PC-9 (cell line): ENCODE measurements around the gene PRC1. TPM values are rescaled to one million over a fixed set of nuclear protein-coding genes. Genes with fewer than 3 reads are reported as not detected.

Experiments used
- BruUV-seq: library from RNA; stranded (reverse); fragments of 400-500 nt; replicated peaks from 2 replicates; lab custom pipeline; 2021; lab: Mats Ljungman, UMichigan
- CTCF ChIA-PET: fragments of 300-600 bp; sonication (Branson Sonifier 250); formaldehyde crosslinking; loops from one replicate; lab custom pipeline; 2022; ENCODE audit warnings: antibody characterized with exemption; lab: Charles Lee
- POLR2A ChIA-PET: fragments of 300-600 bp; sonication (Branson Sonifier 250); formaldehyde crosslinking; loops from one replicate; lab custom pipeline; 2022; ENCODE audit warnings: antibody characterized with exemption; ENCODE audit not compliant: unreplicated experiment; lab: Charles Lee
- DNase-seq, 2 experiments: peaks; one replicate each; pipeline versions ENCODE4 v3.0.0 to v3.0.0-alpha.2; 2015 to 2022; ENCODE audit warnings: mixed read lengths in 1 of 2
- H2AFZ ChIP-seq: fragments of 200-600 bp; sonication (generic); 2 replicates; pipeline ENCODE4 v1.8.1; 2017; ENCODE audit warnings: antibody characterized with exemption
- H3F3A ChIP-seq: fragments of 200-600 bp; sonication (generic); 2 replicates; pipeline ENCODE4 v1.8.1; 2017; ENCODE audit warnings: antibody characterized with exemption, mild to moderate bottlenecking, low read depth; ENCODE audit not compliant: insufficient read depth
- H3K27ac ChIP-seq: fragments of 200-600 bp; sonication (generic); 2 replicates; pipeline ENCODE4 v1.6.1; 2016; ENCODE audit warnings: mixed run types
- H3K27me3 ChIP-seq: fragments of 200-600 bp; sonication (generic); 2 replicates; pipeline ENCODE4 v1.6.1; 2016; ENCODE audit warnings: low read depth, mixed run types; ENCODE audit not compliant: insufficient read depth
- H3K36me3 ChIP-seq: fragments of 200-600 bp; sonication (generic); 2 replicates; pipeline ENCODE4 v1.6.1; 2016; ENCODE audit warnings: low read depth, mixed run types
- H3K4me1 ChIP-seq: fragments of 200-600 bp; sonication (generic); replicated peaks from 2 replicates; pipeline ENCODE4 v1.6.1; 2016; ENCODE audit warnings: mixed run types; ENCODE audit not compliant: insufficient read depth
- H3K4me2 ChIP-seq: fragments of 200-600 bp; sonication (generic); 2 replicates; pipeline ENCODE4 v1.6.1; 2017; ENCODE audit warnings: mixed run types
- H3K4me3 ChIP-seq: fragments of 200-600 bp; sonication (generic); 2 replicates; pipeline ENCODE4 v1.6.1; 2016; ENCODE audit warnings: mixed run types
- H3K79me2 ChIP-seq: fragments of 200-600 bp; sonication (generic); 2 replicates; pipeline ENCODE4 v1.6.1; 2017; ENCODE audit warnings: low read depth, mixed run types
- H3K9me2 ChIP-seq: fragments of 200-600 bp; sonication (generic); 2 replicates; pipeline ENCODE4 v1.8.1; 2017; ENCODE audit warnings: mild to moderate bottlenecking; ENCODE audit not compliant: insufficient read depth
- H3K9me3 ChIP-seq: fragments of 200-600 bp; sonication (generic); 2 replicates; pipeline ENCODE4 v1.8.1; 2016; ENCODE audit warnings: low read depth; ENCODE audit not compliant: insufficient read depth
- H4K20me1 ChIP-seq: fragments of 200-600 bp; sonication (generic); 2 replicates; pipeline ENCODE4 v1.8.1; 2017; ENCODE audit not compliant: insufficient read depth
- EZH2 ChIP-seq: fragments of 200-600 bp; sonication (generic); IDR thresholded peaks from 2 replicates; pipeline ENCODE4 v1.8.0; 2017; ENCODE audit warnings: antibody characterized with exemption, low read depth
- intact Hi-C: fragments of 100-400 bp; cut with micrococcal nuclease; formaldehyde crosslinking; loops from one replicate; pipeline ENCODE4 v1.10.0; 2022; ENCODE audit not compliant: unreplicated experiment
- total RNA-seq: library from RNA; stranded (reverse); gene quantifications from 2 replicates; pipeline ENCODE4 v1.2.3, GENCODE V29; 2021
- TF ChIP-seq, protein P1 (sequence below): fragments of 200-600 bp; sonication (generic); conservative IDR thresholded peaks from 2 replicates; pipeline ENCODE4 v1.6.1; 2017; ENCODE audit warnings: mixed run types, antibody characterized with exemption, mild to moderate bottlenecking, moderate library complexity

The PRC1 gene
- total RNA-seq, 1 experiment from 2014 or later: 145 TPM

DNA sequence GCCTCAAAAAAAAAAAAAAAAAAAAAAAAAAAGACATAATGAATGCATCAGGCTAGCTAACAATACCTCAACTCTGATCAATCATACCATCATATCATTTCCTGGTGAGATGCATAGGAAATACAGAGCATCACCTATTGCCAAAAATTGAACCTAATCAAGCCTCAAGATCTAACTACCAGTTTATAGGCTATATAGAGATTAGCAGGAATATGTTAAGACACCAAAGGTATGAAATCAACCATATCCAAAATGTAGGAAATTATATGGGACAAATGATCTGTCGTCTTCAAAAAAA is 28.4 kb upstream of the PRC1 start:
- Histone ChIP-seq H3K4me1 (peaks cover 21% of the 10 kb centered on the region), H3K36me3 (no peaks in the 10 kb centered on the region), H3K9me3 (no peaks in the 10 kb centered on the region), H3K79me2 (peaks cover 30% of the 10 kb centered on the region), H3K4me2 (peak overlapping the region; percentile 96), H3K9me2 (no peaks in the 10 kb centered on the region), H3K4me3 (peak overlapping the region; percentile 90), H3K27ac (no peak overlapping the region), H4K20me1 (no peaks in the 10 kb centered on the region), H3K27me3 (no peaks in the 10 kb centered on the region), H2AFZ (peak overlapping the region; percentile 99), H3F3A (no peaks in the 10 kb centered on the region)
- DNase-seq: no peak
- POLR2A ChIA-PET: interaction anchor here (0.6 to 0.7 kb wide), 3 partner anchors 15 to 87 kb away, joined by 3 read pairs; no protein-coding TSS in a partner anchor
- CTCF ChIA-PET: interaction anchor here (0.9 to 1.2 kb wide), 2 partner anchors 91 to 375 kb away, joined by 3 to 4 read pairs; partner anchors contain the start of gene HDDC3
- intact Hi-C loops: no loop called here
- TF ChIP-seq, protein P1, sequence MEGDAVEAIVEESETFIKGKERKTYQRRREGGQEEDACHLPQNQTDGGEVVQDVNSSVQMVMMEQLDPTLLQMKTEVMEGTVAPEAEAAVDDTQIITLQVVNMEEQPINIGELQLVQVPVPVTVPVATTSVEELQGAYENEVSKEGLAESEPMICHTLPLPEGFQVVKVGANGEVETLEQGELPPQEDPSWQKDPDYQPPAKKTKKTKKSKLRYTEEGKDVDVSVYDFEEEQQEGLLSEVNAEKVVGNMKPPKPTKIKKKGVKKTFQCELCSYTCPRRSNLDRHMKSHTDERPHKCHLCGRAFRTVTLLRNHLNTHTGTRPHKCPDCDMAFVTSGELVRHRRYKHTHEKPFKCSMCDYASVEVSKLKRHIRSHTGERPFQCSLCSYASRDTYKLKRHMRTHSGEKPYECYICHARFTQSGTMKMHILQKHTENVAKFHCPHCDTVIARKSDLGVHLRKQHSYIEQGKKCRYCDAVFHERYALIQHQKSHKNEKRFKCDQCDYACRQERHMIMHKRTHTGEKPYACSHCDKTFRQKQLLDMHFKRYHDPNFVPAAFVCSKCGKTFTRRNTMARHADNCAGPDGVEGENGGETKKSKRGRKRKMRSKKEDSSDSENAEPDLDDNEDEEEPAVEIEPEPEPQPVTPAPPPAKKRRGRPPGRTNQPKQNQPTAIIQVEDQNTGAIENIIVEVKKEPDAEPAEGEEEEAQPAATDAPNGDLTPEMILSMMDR: no peak
- no peak for TF ChIP-seq EZH2
- BruUV-seq: no TSS peak

DNA sequence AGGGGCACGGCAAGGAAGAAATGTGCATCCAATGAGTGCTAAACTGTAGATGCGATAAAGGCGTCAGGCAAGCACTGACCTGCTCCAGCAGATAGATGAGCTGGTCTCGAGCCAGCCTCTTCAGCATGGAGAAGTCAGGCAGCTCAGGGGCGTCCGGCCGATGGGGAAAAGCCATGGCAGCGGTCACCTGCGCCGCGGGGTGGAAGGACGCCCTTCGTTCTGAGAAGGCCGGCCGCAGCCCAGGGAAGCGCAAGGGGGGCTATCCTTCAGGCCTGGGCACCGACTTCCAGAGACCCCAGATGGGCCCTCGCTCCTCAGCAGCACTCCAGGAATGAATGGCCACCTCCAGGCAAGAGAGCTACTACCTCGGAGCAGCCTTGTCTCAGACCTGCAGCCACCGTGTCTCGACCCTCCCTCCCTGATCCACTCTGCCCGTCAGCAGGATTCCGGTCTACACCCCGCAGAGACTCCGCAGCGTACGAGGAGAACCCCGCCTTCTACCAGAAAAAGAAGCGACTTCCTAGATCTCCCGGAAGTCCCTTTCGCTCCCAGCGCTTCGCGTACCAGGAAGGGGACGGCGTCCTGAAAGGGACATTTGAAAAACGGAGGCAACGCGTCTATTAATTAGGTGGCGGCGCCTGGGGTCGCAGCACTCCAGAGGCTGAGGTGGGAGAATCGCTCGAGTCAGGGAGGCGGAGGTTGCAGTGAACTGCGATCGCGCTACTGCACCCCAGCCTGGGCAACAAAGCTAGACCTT is 27.9 kb upstream of the PRC1 start, which contains the start of gene VPS33B:
TSS of gene VPS33B (minus strand) at position 520 of the 757 bp plus-strand sequence. CDS start at position 175, 345 bp downstream.
- TSS peak; percentile 79 for BruUV-seq
- peak within 1 kb of the TSS; percentile 96 for H3K4me2 ChIP-seq

DNA sequence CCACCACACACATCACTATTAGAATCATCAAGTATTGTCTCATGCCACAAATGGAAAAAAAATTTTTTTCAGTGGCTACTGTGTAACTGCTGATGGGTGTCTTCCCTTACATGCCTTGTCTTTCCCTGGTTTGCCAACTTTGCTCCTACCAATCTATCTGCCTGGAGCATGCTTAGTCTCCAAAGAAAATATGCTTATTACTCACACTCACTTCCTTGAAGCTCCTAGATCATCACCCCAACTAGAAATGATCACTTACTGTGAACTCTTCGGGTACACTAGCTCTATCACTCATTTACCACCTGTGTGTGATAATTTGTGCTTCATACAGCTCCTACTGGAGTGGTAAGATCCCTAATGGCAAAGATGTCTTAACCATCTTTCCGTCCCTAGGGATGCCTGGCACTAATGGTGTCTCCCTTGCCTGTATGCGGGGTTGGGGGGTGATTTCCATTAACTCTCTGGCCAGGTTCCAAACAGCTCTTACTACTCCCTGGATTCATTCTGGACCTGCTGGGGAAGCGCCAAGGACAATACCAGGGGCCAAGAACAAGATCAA is 27.3 kb upstream of the PRC1 start:
- H3K4me2 ChIP-seq: peak overlapping the region; percentile 96
- intact Hi-C loops: no loop called here
- ChIA-PET CTCF (interaction anchor here (0.6 to 1.2 kb wide), 3 partner anchors 11 to 89 kb away, joined by 4 to 5 read pairs (median 5); partner anchors contain the start of gene HDDC3), POLR2A (interaction anchor here (0.7 to 0.8 kb wide), 2 partner anchors 11 to 67 kb away, joined by 3 to 5 read pairs; partner anchors contain the start of gene RCCD1)
- BruUV-seq: no TSS peak
- peaks cover 21% of the 10 kb centered on the region for H3K4me1 ChIP-seq
- H3K9me2 ChIP-seq: no peaks in the 10 kb centered on the region
- peaks cover 30% of the 10 kb centered on the region for H3K79me2 ChIP-seq
- no peaks in the 10 kb centered on the region for H3K36me3 ChIP-seq
- H3F3A ChIP-seq: no peaks in the 10 kb centered on the region
- H4K20me1 ChIP-seq: no peaks in the 10 kb centered on the region
- H3K27me3 ChIP-seq: no peaks in the 10 kb centered on the region
- peak overlapping the region; percentile 90 for H3K4me3 ChIP-seq
- TF ChIP-seq, protein P1: no peak
- TF ChIP-seq EZH2: no peak
- H2AFZ ChIP-seq: peak overlapping the region; percentile 99
- no peak overlapping the region for H3K27ac ChIP-seq
- H3K9me3 ChIP-seq: no peaks in the 10 kb centered on the region
- no peak for DNase-seq

More for the DNA sequence above, 27.9 kb upstream of the PRC1 start, which contains the start of gene VPS33B:
- Histone ChIP-seq H3F3A (no peaks in the 10 kb centered on the region), H2AFZ (peak within 1 kb of the TSS; percentile 99), H3K4me3 (peak within 1 kb of the TSS; percentile 90), H3K79me2 (peaks cover 30% of the 10 kb centered on the region), H3K36me3 (no peaks in the 10 kb centered on the region), H3K9me3 (no peaks in the 10 kb centered on the region), H3K27ac (no peak within 1 kb of the TSS), H3K27me3 (no peaks in the 10 kb centered on the region), H4K20me1 (no peaks in the 10 kb centered on the region), H3K4me1 (peaks cover 21% of the 10 kb centered on the region), H3K9me2 (no peaks in the 10 kb centered on the region)
- no peak for TF ChIP-seq EZH2
- TF ChIP-seq, protein P1: no peak
- ChIA-PET CTCF (interaction anchor here (0.6 to 1.2 kb wide), 4 partner anchors 11 to 374 kb away, joined by 3 to 5 read pairs (median 4); partner anchors contain the start of gene HDDC3), POLR2A (interaction anchor here (0.6 to 0.8 kb wide), 5 partner anchors 12 to 87 kb away, joined by 3 to 5 read pairs (median 3); partner anchors contain the start of gene RCCD1)
- intact Hi-C loops: no loop called here
- DNase-seq: peak; percentile 71 to 78
